ENCODE measurements around the gene FAXDC2.

FAXDC2 gene, protein sequence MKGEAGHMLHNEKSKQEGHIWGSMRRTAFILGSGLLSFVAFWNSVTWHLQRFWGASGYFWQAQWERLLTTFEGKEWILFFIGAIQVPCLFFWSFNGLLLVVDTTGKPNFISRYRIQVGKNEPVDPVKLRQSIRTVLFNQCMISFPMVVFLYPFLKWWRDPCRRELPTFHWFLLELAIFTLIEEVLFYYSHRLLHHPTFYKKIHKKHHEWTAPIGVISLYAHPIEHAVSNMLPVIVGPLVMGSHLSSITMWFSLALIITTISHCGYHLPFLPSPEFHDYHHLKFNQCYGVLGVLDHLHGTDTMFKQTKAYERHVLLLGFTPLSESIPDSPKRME

DNA sequence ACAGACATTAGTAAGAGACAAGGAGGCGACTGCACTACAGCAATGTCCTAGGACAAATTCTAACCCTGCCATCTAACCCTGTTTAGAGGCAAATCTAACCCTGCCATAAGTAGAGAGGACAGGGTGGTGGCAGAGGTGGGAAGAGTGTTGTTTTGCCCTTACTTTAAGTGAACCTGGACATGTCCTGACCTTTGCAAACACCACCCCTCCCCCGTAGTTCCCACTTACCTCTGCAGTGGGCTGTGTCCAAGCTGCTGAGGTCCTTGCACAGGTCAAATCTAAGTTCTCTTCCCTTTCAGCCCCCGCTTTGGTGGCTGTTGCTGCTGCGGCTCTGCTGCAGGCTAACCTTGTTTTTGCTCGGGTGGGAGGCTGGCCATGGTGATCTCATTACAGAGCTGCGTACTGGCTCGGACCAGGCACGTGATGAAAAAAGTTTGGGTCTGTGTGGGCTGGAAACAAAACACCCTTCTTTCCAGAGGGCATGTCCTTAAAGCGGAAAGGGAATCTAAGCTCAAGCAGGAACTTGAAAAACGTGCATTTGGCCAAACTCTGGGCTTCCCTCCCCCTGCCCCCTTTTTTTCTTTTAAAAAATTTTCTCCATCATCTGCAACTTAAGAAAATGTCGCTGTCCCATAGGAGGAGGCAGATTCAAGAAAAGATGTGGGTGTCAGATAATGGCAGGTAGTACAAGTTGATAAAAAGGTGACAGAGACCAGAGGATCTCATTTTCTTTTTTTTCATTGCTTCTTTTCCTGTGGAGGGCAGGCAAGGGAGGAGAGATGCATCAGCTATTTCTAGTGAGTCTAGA, at the start of gene FAXDC2:
Gene FAXDC2, minus strand, starts transcription at position 349 of the 808 bp plus-strand sequence. CDS start 12,425 bp downstream, outside the sequence.
- peak; percentile 86 for DNase-seq (ENCODE audit: low read depth, low spot score)

DNA sequence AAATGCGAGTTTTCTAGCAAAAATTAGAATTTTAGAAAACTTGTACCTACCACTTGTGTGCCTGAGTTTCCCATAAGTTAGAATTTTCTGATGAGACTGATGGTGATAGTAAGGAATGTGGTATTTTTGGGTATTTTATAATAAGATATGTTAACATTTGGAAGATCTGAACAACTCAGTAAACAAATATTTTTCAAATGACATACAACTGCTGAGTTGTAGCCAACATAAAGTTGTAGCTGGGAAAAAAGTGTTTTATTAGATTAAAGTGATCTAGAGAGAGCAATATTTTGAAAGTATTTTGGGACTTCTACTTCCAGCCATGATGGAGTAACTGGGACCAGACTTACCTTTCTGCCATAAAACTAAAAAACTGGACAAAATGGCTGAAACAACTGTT, 49.7 kb upstream of the FAXDC2 start:
- DNase-seq (ENCODE audit: low read depth, low spot score) = no peak

GRCh38 chr5:154899151-154899816, 48.9 kb upstream of the FAXDC2 start:
- no peak for DNase-seq (ENCODE audit: low read depth, low spot score)

DNA sequence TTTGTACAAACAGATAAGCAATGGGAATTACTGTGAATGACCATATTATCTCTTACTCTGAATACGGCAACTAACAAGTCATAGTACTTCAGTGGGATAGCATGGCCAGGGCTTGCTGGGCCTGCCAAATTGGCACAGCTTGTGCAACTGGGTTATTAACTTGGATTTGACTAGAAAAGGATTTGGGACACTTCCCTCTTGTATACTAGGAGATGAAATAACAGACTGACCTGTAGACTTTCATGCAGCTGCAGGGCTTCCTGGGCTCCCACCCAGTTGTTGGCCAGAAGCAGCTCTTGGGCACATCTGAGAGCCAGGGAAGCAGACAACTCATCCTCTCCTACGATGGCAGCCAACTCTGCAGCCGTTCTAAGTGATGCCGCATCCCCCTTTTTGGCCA, 47.8 kb upstream of the FAXDC2 start:
- no peak for DNase-seq (ENCODE audit: low read depth, low spot score)

GRCh38 chr5:154896562-154897165, 46.3 kb upstream of the FAXDC2 start:
- DNase-seq (ENCODE audit: low read depth, low spot score) = no peak

- no peak for DNase-seq (ENCODE audit: low read depth, low spot score)
Measured at GRCh38 chr5:154895606-154896561, 45.5 kb upstream of the FAXDC2 start.

DNA sequence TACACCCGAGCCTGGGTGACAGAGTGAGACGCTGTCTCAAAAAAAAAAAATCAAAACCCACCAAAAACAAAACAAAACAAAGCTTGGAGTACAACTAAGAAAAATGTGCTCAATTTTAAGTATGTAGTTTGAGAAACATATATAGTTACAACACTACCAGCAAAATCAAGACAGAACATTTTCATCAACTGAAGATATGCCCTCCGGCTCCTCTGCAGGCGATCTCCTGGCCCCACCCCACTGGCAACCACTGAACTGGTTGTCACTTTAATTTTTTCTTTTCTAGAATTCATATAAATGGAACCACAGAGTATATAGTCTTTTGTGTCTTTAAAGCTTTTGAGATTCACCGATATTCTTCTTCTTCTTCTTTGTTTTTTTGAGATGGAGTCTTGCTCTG, 43.0 kb upstream of the FAXDC2 start:
- DNase-seq (ENCODE audit: low read depth, low spot score) = no peak

GRCh38 chr5:154892369-154892771, 42.0 kb upstream of the FAXDC2 start:
- DNase-seq (ENCODE audit: low read depth, low spot score) = no peak

DNA sequence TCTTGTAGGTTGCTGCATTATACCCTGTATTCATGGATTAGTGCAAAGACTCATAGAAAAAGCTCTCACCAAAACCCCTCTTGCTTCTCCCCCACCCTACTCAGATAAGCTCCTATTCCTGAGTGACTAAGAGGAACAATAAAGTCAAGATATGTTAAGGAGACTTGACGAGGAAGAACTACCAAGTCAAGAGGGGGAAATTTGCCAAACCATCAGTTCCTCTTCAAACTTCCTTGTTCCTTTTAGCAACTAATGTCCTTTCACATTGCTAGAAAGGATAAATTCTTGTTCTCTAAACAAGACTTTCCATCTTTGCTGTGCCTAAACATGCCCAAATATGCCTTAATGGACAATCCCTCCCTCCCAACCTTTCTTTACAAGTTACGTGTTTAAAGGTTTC, 35.0 kb upstream of the FAXDC2 start:
- no peak for DNase-seq (ENCODE audit: low read depth, low spot score)

DNA sequence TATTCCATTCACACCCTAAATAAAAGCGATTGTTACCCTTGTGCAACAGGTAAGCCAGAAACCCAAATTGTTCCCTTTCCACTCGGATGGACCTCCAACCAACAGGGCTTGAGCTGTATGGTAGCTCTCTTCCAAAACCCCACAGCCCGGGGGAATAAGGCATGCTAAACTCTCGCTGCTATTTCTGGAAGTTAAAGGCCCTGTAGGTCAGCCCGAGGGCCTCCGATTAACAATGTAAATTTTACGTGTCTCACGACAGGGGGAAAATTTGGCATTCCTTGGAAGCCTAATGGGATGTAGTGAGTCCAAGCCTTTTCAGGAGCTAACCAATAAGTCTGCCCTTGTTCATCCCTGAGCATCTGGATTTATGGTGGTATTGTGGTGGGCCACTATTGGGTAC, 34.0 kb upstream of the FAXDC2 start:
- no peak for DNase-seq (ENCODE audit: low read depth, low spot score)

DNA sequence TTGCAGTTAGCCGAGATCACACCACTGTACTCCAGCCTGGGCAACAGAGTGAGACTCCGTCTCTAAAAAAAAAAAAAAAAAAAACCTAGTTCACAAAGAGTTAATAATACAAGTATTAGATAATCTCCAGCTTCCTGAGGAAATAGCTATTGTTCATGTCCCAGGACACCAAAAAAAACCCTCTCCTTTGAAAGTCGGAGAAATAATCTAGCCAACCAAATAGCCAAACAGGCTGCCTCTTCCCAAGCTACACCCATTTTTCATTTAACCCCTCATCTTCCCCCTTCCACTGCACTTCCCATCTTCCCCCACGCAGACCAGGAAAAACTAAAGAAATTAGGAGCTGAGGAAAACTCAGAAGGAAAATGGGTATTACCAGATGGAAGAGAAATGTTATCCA, 31.6 kb upstream of the FAXDC2 start:
- no peak for DNase-seq (ENCODE audit: low read depth, low spot score)

GRCh38 chr5:154878642-154879335, 28.4 kb upstream of the FAXDC2 start:
- peak; percentile 12 for DNase-seq (ENCODE audit: low read depth, low spot score)

GRCh38 chr5:154873791-154874331, 23.5 kb upstream of the FAXDC2 start:
- no peak for DNase-seq (ENCODE audit: low read depth, low spot score)

DNA sequence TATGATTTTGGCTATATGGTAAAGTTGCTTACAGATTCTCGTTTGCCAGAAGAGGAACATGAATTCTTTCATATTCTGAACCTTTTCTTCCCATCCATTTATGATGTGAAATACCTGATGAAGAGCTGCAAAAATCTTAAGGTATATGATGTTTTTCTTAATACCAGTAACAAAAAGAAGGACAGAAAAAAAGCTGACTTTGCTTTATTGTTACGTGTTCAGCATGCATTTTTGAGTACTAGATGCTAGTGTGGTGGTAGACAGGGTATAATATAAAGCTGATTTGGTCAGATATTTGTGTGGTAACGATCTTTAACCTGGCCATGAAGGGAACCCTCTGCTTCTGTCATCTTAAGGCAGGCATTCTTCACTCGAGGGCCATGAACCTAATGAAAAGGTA, 21.3 kb upstream of the FAXDC2 start:
- DNase-seq (ENCODE audit: low read depth, low spot score) = no peak

DNA sequence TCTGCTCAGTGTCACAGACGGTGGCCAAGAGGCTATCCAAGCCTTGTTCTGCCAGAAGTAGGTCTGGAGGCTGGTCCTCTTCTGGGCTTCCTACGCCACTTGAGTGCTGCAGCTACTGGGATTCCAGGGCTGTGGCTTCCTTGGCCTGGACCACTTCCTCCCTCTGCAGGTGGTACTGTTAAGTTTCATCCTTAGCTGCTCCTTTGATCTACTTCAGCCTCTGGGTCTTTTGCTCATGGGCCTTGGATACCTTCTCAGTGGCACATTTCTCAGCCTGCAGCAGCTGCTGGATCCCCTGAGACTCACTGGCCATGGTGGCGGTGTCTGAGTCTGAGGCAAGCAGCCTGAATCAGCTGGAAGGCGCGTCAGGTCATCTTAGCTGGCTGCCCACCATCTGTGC, 18.3 kb upstream of the FAXDC2 start:
- DNase-seq (ENCODE audit: low read depth, low spot score) = no peak

DNA sequence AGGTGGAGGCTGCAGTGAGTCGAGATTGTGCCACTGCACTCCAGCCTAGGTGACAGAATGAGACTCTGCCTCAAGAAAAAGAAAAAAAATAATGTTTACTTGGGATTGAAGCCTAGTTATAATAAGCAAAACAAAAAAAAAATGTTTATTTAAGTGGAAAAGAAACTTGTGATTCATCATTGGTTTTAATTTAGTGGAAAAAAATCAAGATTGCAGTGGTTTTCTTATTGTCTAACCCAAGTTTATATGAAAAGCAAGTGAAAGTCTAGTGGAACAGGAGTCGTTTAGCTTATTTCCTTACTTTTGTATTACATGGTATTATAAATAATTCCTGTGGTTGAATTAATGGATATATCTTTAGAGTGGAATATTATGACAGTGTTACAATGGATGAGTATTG, 16.4 kb upstream of the FAXDC2 start:
- DNase-seq (ENCODE audit: low read depth, low spot score) = no peak

- no peak for DNase-seq (ENCODE audit: low read depth, low spot score)
Measured at GRCh38 chr5:154865466-154866184, 15.2 kb upstream of the FAXDC2 start.

DNA sequence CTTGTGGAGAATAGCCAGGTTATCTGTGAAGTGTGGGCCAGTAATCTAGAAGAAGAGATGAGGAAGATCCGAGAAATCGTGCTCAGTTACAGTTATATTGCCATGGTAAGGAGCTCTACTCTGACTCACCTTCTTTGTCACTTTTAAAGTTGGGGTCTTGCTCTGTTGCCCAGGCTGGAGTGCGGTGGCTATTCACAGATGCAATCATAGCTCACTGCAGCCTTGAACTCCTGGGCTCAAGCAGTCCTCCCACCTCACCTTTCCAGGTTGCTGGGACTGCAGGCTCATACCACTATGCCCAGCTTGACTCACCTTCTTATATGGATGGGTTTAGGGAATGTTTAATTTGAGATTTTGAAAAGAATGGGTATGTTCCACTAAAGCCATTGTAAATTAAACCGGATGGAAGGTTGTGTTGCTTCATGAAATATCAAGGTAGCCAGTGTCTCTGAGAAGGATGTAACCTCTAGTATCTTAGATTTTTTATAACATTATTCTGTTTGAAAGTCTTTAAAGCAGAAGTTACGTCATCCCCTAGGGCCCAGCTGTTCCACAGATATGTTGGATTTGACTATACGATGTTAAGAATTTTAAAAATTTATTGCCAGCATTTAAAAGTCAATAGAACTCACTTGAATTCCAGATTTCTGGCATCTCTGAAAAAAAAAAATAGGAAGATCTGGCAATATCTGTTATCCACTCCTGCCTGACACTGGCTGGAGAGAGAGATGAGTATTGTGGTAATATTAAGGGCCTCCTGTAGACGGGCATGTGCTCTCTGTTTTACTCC, 13.1 kb upstream of the FAXDC2 start:
- no peak for DNase-seq (ENCODE audit: low read depth, low spot score)

- peak; percentile 66 for DNase-seq (ENCODE audit: low read depth, low spot score)
Measured at GRCh38 chr5:154862766-154863165, 12.4 kb upstream of the FAXDC2 start.
